GM12892 (cell line): ENCODE data around the gene NSDHL.

ENCODE experiments used
- POLR2A ChIP-seq: IDR thresholded peaks from 2 replicates; pipeline ENCODE4 v1.6.1; 2011; ENCODE audit warnings: low read depth, low read length, control low read depth
- POLR2AphosphoS5 ChIP-seq: IDR thresholded peaks from 2 replicates; pipeline ENCODE4 v1.6.1; 2011; ENCODE audit warnings: low read depth, low read length, control low read depth
- TAF1 ChIP-seq: IDR thresholded peaks from 2 replicates; pipeline ENCODE4 v1.6.1; 2011; ENCODE audit warnings: low read depth, mild to moderate bottlenecking, control low read depth, low read length, borderline replicate concordance

DNA sequence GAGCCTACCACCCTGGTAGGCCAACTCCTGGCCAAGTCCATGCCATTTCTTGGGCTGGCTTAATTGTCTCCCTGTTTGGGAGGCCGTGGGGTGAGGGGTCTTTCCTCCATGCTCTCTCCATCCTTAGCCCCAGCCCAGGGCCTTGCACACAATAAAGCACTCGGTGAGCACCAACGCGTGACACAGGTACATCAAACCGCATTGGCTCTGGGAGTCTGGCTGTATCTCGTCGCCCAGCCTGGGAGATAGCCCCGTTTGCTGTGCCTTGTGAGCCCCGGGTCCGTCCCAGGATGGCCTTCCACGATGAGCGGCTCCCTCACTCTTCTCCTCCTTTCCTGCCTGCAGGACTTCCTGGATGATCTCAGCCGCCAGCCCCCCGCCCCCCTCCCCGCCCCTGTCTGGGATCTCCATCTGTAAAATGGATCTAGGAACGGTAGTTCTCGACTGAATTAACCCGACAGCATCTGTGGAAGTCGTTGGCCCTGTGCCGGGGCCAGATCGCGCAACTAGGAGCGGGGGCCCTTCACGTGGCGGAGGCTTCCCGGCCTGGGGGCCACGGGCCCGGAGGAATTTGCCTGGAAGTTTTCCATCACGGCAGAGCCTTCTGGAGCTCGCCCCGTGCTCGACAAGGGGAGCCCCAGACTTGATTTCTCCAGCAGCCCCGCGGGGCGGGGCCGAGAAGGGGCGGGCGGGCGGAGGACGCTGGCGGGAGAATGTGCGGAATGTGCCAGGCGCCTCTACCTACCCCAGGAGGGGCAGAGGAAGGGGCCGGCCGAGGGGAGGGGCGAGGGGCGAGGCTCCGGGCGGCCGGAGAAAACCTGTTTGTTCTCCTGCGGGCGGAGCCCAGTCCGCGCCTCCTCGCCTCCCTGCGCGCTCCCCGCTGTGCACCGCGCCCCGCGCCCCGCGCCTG lies 66.6 kb downstream of the NSDHL start, which contains the start of gene ZNF185:
- no peak for TF ChIP-seq POLR2A
- TF ChIP-seq POLR2AphosphoS5 = no peak
- TF ChIP-seq TAF1 = no peak
